ENCODE measurements around the gene STK38.

Gene STK38

GRCh38 chr6:36563237-36563927, 16.1 kb upstream of the STK38 start:
- no peak for DNase-seq

- DNase-seq: no peak
Measured at GRCh38 chr6:36560822-36561221, 13.5 kb upstream of the STK38 start.

- no peak for DNase-seq
Measured at GRCh38 chr6:36559011-36559793, 11.9 kb upstream of the STK38 start.

GRCh38 chr6:36556281-36556680, 9.0 kb upstream of the STK38 start:
- DNase-seq: no peak

- no peak for DNase-seq
Measured at GRCh38 chr6:36555750-36556252, 8.5 kb upstream of the STK38 start.

GRCh38 chr6:36550473-36551000, 3.3 kb upstream of the STK38 start:
- DNase-seq: no peak

GRCh38 chr6:36548401-36548743, 1.1 kb upstream of the STK38 start:
- no peak for DNase-seq

- DNase-seq: no peak
Measured at GRCh38 chr6:36547646-36548400, 544 bp upstream of the STK38 start.

GRCh38 chr6:36546308-36546919, 865 bp downstream of the STK38 start:
- DNase-seq: no peak

GRCh38 chr6:36545767-36546307, 1.4 kb downstream of the STK38 start:
- no peak for DNase-seq

- peak; percentile 54 for DNase-seq
Measured at GRCh38 chr6:36544228-36544627, 3.1 kb downstream of the STK38 start.

- no peak for DNase-seq
Measured at GRCh38 chr6:36542041-36542440, 5.2 kb downstream of the STK38 start.

- DNase-seq: no peak
Measured at GRCh38 chr6:36539814-36540568, 7.3 kb downstream of the STK38 start.

GRCh38 chr6:36536873-36537547, 10.3 kb downstream of the STK38 start:
- no peak for DNase-seq

GRCh38 chr6:36533321-36533720, 14.0 kb downstream of the STK38 start:
- no peak for DNase-seq

GRCh38 chr6:36526066-36526465, 21.2 kb downstream of the STK38 start:
- no peak for DNase-seq

GRCh38 chr6:36525346-36525745, 21.9 kb downstream of the STK38 start:
- no peak for DNase-seq

- DNase-seq: no peak
Measured at GRCh38 chr6:36524871-36525270, 22.4 kb downstream of the STK38 start.

- DNase-seq: no peak
Measured at GRCh38 chr6:36523936-36524499, 23.3 kb downstream of the STK38 start.

GRCh38 chr6:36523451-36523850, 23.8 kb downstream of the STK38 start:
- no peak for DNase-seq

- DNase-seq: no peak
Measured at GRCh38 chr6:36519352-36519751, 27.9 kb downstream of the STK38 start.
